B cell (primary cell): ENCODE measurements around the gene PWWP2B. TPM values are rescaled to one million over a fixed set of nuclear protein-coding genes. Genes with fewer than 3 reads are reported as not detected.

Experiments
- ATAC-seq: fragments of 200-7000 bp; cut with Tn5 transposase; one replicate; pipeline ENCODE4 v1.10.0; 2021; ENCODE audit warnings: low read depth, mild to moderate bottlenecking, moderate number of reproducible peaks, moderate library complexity
- CTCF ChIA-PET: fragments of 350-600 bp; sonication (Branson Sonifier 250); formaldehyde crosslinking; loops from one replicate; lab custom pipeline; 2021; ENCODE audit warnings: antibody characterized with exemption, inconsistent platforms; lab: Charles Lee
- POLR2A ChIA-PET: fragments of 350-600 bp; sonication (Branson Sonifier 250); formaldehyde crosslinking; loops from one replicate; lab custom pipeline; 2021; ENCODE audit warnings: antibody characterized with exemption; lab: Charles Lee
- DNase-seq: peaks from one replicate; pipeline ENCODE4 v3.0.0; 2013
- H2AFZ ChIP-seq: 2 replicates; pipeline ENCODE4 v1.6.1; 2012; ENCODE audit warnings: mild to moderate bottlenecking, low read depth, low read length; ENCODE audit not compliant: insufficient read depth, poor library complexity, severe bottlenecking
- H3K27ac ChIP-seq, 2 donors: 1 replicate in 1 of 2; 2 replicates in 1 of 2; pipeline ENCODE4 v1.5.1; 2012 to 2013; ENCODE audit warnings: low read length in 2 of 2, mild to moderate bottlenecking in 2 of 2, moderate library complexity in 1 of 2
- H3K27me3 ChIP-seq, 4 experiments: fragments of 200-600 bp in 1 of 4; sonication (generic) in 1 of 4; replicated peaks in 1 of 4; 1 replicate in 2 of 4; 2 replicates in 2 of 4; pipeline versions ENCODE4 v1.6.1 to v1.7.0; 2013 to 2016; ENCODE audit warnings: low read length in 3 of 4, mild to moderate bottlenecking in 2 of 4, mixed read lengths in 1 of 4, moderate library complexity in 1 of 4; ENCODE audit not compliant: insufficient read depth in 4 of 4, control insufficient read depth in 3 of 4; ENCODE audit errors: control extremely low read depth in 1 of 4
- H3K36me3 ChIP-seq, 2 experiments: replicated peaks in 1 of 2; 1 replicate in 1 of 2; 2 replicates in 1 of 2; pipeline versions ENCODE4 v1.6.1 to v1.7.1; 2013; ENCODE audit warnings: low read length in 1 of 2; ENCODE audit not compliant: insufficient read depth in 2 of 2, control insufficient read depth in 1 of 2; ENCODE audit errors: control extremely low read depth in 1 of 2, extremely low read depth in 1 of 2
- H3K4me1 ChIP-seq, 2 donors: fragments of 200-600 bp in 1 of 2; sonication (generic) in 1 of 2; 1 replicate in 1 of 2; 2 replicates in 1 of 2; pipeline versions ENCODE4 v1.5.1 to v1.6.1; 2013 to 2017; ENCODE audit warnings: low read length in 2 of 2; ENCODE audit not compliant: control insufficient read depth in 2 of 2, insufficient read depth in 2 of 2
- H3K4me2 ChIP-seq: replicated peaks from 2 replicates; pipeline ENCODE3; 2012; ENCODE audit warnings: mild to moderate bottlenecking, low read depth, low read length; ENCODE audit not compliant: poor library complexity, severe bottlenecking
- H3K4me3 ChIP-seq, 5 experiments: fragments of 200-600 bp in 1 of 5; sonication (generic) in 1 of 5; 1 replicate in 3 of 5; 2 replicates in 2 of 5; pipeline versions ENCODE4 v1.5.1 to v1.7.0; 2011 to 2016; ENCODE audit warnings: low read length in 4 of 5, mild to moderate bottlenecking in 4 of 5, low read depth in 2 of 5, control low read depth in 1 of 5, moderate library complexity in 1 of 5; ENCODE audit not compliant: insufficient read depth in 1 of 5; ENCODE audit errors: control extremely low read depth in 1 of 5, extremely low read depth in 1 of 5
- H3K79me2 ChIP-seq: fragments of 200-600 bp; sonication (generic); one replicate; pipeline ENCODE4 v1.6.0; 2016; ENCODE audit warnings: low read length; ENCODE audit not compliant: control insufficient read depth, insufficient read depth
- H3K9ac ChIP-seq: fragments of 200-600 bp; sonication (generic); 2 replicates; pipeline ENCODE4 v1.6.1; 2017; ENCODE audit warnings: mild to moderate bottlenecking, low read length, moderate library complexity
- H3K9me3 ChIP-seq, 3 donors: one replicate each; pipeline versions ENCODE4 v1.6.1 to v1.7.1; 2013; ENCODE audit warnings: low read length in 2 of 3; ENCODE audit not compliant: control insufficient read depth in 2 of 3, insufficient read depth in 1 of 3; ENCODE audit errors: control extremely low read depth in 1 of 3
- H4K20me1 ChIP-seq: 2 replicates; pipeline ENCODE4 v1.6.0; 2012; ENCODE audit warnings: mild to moderate bottlenecking, low read length; ENCODE audit not compliant: insufficient read depth, control insufficient read depth, poor library complexity, severe bottlenecking
- H3K27ac Mint-ChIP-seq: one replicate; pipeline ENCODE4 v1.8.0; 2021; ENCODE audit warnings: mixed read lengths
- H3K27me3 Mint-ChIP-seq: one replicate; pipeline ENCODE4 v1.8.0; 2021; ENCODE audit warnings: mixed read lengths
- H3K4me1 Mint-ChIP-seq: one replicate; pipeline ENCODE4 v1.8.0; 2021; ENCODE audit warnings: mixed read lengths
- H3K4me3 Mint-ChIP-seq: one replicate; pipeline ENCODE4 v1.8.0; 2021; ENCODE audit warnings: mixed read lengths
- H3K9me3 Mint-ChIP-seq: one replicate; pipeline ENCODE4 v1.8.0; 2022; ENCODE audit warnings: mixed read lengths; ENCODE audit not compliant: insufficient read depth
- CTCF ChIP-seq: fragments of 200-600 bp; IDR thresholded peaks from one replicate; pipeline ENCODE4 v1.8.0; 2022; ENCODE audit warnings: antibody characterized with exemption, mild to moderate bottlenecking
- EZH2 ChIP-seq: IDR thresholded peaks from 2 replicates; pipeline ENCODE4 v1.6.1; 2012; ENCODE audit warnings: borderline replicate concordance, low read depth, mild to moderate bottlenecking, moderate library complexity, low read length; ENCODE audit not compliant: insufficient read depth, poor library complexity, severe bottlenecking
- WGBS: methylation state at CpG from one replicate; pipeline ENCODE4 v1.1.5; 2013; ENCODE audit warnings: missing lambda C conversion rate; ENCODE audit not compliant: insufficient coverage; 5-methylcytosine and 5-hydroxymethylcytosine counted together
- intact Hi-C: fragments of 100-400 bp; cut with micrococcal nuclease; formaldehyde crosslinking; loops from one replicate; pipeline ENCODE4 v1.10.0; 2022
- polyA plus RNA-seq: library from polyadenylated mRNA; depleted of rRNA; stranded (reverse); fragments of >200 nt; gene quantifications from 2 replicates; pipeline ENCODE4 v1.2.3, GENCODE V29; 2012
- total RNA-seq, 2 donors: library from RNA; stranded (reverse); fragments of 120-200 nt in 1 of 2; gene quantifications; 1 replicate in 1 of 2; 2 replicates in 1 of 2; pipeline versions ENCODE4 v1.2.3 to v1.2.4, GENCODE V29; 2013 to 2022

The PWWP2B gene
- total and polyA plus RNA-seq, 2 donors (not counting 1 experiment from before 2014, with no cell fraction given): 13.6 to 34.4 TPM

- no peaks in the 10 kb centered on the region for H3K27me3 Mint-ChIP-seq
- TF ChIP-seq CTCF: no peak
- TF ChIP-seq EZH2: no peak
- H3K4me2 ChIP-seq: peak overlapping the region; percentile 96
- peaks cover 52% of the 10 kb centered on the region for H3K4me1 Mint-ChIP-seq
- H3K4me3 ChIP-seq: peak overlapping the region in 4 of 5 experiments; percentile 49 to 73 (median 61)
- peak overlapping the region; percentile 81 for H3K27ac Mint-ChIP-seq
- H3K27me3 ChIP-seq: no peaks in the 10 kb centered on the region
- ATAC-seq (peak; percentile 9), DNase-seq (no peak)
- CTCF ChIA-PET: no interaction called here
- peak overlapping the region; percentile 75 to 89 for H3K27ac ChIP-seq
- H3K36me3 ChIP-seq: no peaks in the 10 kb centered on the region
- intact Hi-C loops: loop anchor here (1.0 to 5.0 kb wide), 6 partner anchors 8 to 241 kb away; partner anchors contain the start of genes INPP5A and LRRC27
- H2AFZ ChIP-seq: peak overlapping the region; percentile 55
- peaks cover 6% of the 10 kb centered on the region for H3K9me3 Mint-ChIP-seq
- 9% methylated on average over 71 of the region's 71 CpGs for WGBS
- H3K9me3 ChIP-seq: no peaks in the 10 kb centered on the region
- peak overlapping the region; percentile 74 for H3K9ac ChIP-seq
- peak overlapping the region; percentile 71 for H3K4me3 Mint-ChIP-seq
- H4K20me1 ChIP-seq: peaks cover 19% of the 10 kb centered on the region
- POLR2A ChIA-PET: interaction anchor here (0.6 kb wide), 1 partner anchor 22 kb away, joined by 5 read pairs; no protein-coding TSS in a partner anchor
- H3K4me1 ChIP-seq: peaks cover 58 to 62% of the 10 kb centered on the region in 2 donors
- peaks cover 28% of the 10 kb centered on the region for H3K79me2 ChIP-seq
Measured at GRCh38 chr10:132395704-132396493, 1.1 kb upstream of the PWWP2B start.
